Stimulated activated CD8-positive, alpha-beta memory T cell treated with anti-CD3 and anti-CD28 coated beads, Interleukin-4, amount 100 ng/mL, for 4 hours (primary cell): ENCODE measurements around the gene MRC1.

Experiments used
- DNase-seq, 2 donors: peaks; one replicate each; pipeline ENCODE4 v3.0.0-alpha.2; 2020; ENCODE audit warnings: low read depth in 2 of 2, low spot score in 1 of 2

The MRC1 gene

GRCh38 chr10:17808971-17809841 is at the start of gene MRC1:
MRC1 (plus strand) TSS chr10:17809348; CDS start chr10:17809466, 118 bp downstream.
- DNase-seq: no peak

- DNase-seq: no peak
Observed at GRCh38 chr10:17764142-17764541, 45.0 kb upstream of the MRC1 start.

GRCh38 chr10:17765602-17766001 is 43.5 kb upstream of the MRC1 start:
- no peak for DNase-seq

- DNase-seq: no peak
Observed at GRCh38 chr10:17766731-17767130, 42.4 kb upstream of the MRC1 start.

- no peak for DNase-seq
Observed at GRCh38 chr10:17768496-17768895, 40.7 kb upstream of the MRC1 start.

GRCh38 chr10:17768957-17769356 is 40.2 kb upstream of the MRC1 start:
- DNase-seq: no peak

GRCh38 chr10:17771017-17771416 is 38.1 kb upstream of the MRC1 start:
- no peak for DNase-seq

- no peak for DNase-seq
Observed at GRCh38 chr10:17779784-17780183, 29.4 kb upstream of the MRC1 start.

GRCh38 chr10:17780727-17781126 is 28.4 kb upstream of the MRC1 start:
- no peak for DNase-seq

- no peak for DNase-seq
Observed at GRCh38 chr10:17781856-17782255, 27.3 kb upstream of the MRC1 start.

GRCh38 chr10:17782921-17783665 is 26.1 kb upstream of the MRC1 start:
- no peak for DNase-seq

- DNase-seq: no peak
Observed at GRCh38 chr10:17783751-17784150, 25.4 kb upstream of the MRC1 start.

- no peak for DNase-seq
Observed at GRCh38 chr10:17784688-17785087, 24.5 kb upstream of the MRC1 start.

GRCh38 chr10:17785276-17785930 is 23.7 kb upstream of the MRC1 start:
- no peak for DNase-seq

- no peak for DNase-seq
Observed at GRCh38 chr10:17787087-17787961, 21.8 kb upstream of the MRC1 start.

- no peak for DNase-seq
Observed at GRCh38 chr10:17788646-17789045, 20.5 kb upstream of the MRC1 start.

GRCh38 chr10:17789396-17789795 is 19.8 kb upstream of the MRC1 start:
- DNase-seq: no peak

- DNase-seq: no peak
Observed at GRCh38 chr10:17790651-17791050, 18.5 kb upstream of the MRC1 start.

- no peak for DNase-seq
Observed at GRCh38 chr10:17792991-17793390, 16.2 kb upstream of the MRC1 start.

GRCh38 chr10:17793823-17794644 is 15.1 kb upstream of the MRC1 start:
- no peak for DNase-seq
